Activated T-cell treated with anti-CD3 and anti-CD28 coated beads, Interleukin-2, amount 50 U/mL, for 4 hours (primary cell): ENCODE measurements around the gene GNAO1. TPM values are rescaled to one million over a fixed set of nuclear protein-coding genes. Genes with fewer than 3 reads are reported as not detected.

Experiments used
- ATAC-seq, 2 donors: fragments of 200-7000 bp; cut with Tn5 transposase; one replicate each; pipeline ENCODE4 v1.10.0; 2021
- DNase-seq: peaks from one replicate; pipeline ENCODE4 v3.0.0-alpha.2; 2020
- H3K27me3 Mint-ChIP-seq: one replicate; pipeline ENCODE4 v1.8.0; 2021; ENCODE audit warnings: low read depth, mixed read lengths
- H3K36me3 Mint-ChIP-seq: one replicate; pipeline ENCODE4 v1.8.0; 2022; ENCODE audit warnings: mixed read lengths; ENCODE audit not compliant: insufficient read depth
- H3K4me1 Mint-ChIP-seq: one replicate; pipeline ENCODE4 v1.8.0; 2021; ENCODE audit warnings: low read depth, mixed read lengths
- H3K4me3 Mint-ChIP-seq: one replicate; pipeline ENCODE4 v1.8.0; 2021; ENCODE audit warnings: mild to moderate bottlenecking, moderate library complexity, mixed read lengths
- H3K9me3 Mint-ChIP-seq: one replicate; pipeline ENCODE4 v1.8.0; 2021; ENCODE audit warnings: mixed read lengths
- total RNA-seq, 3 donors: library from RNA; stranded (reverse); gene quantifications; one replicate each; pipeline ENCODE4 v1.2.1, GENCODE V29; 2021

The GNAO1 gene
- total RNA-seq, 3 donors from 2014 or later, result 1.3 to 2.5 (median 2.1) TPM

GRCh38 chr16:56346131-56346890, 155.0 kb downstream of the GNAO1 start:
- Mint-ChIP-seq H3K4me3 (no peak overlapping the region), H3K27me3 (no peaks in the 10 kb centered on the region), H3K9me3 (no peaks in the 10 kb centered on the region), H3K4me1 (no peaks in the 10 kb centered on the region), H3K36me3 (no peaks in the 10 kb centered on the region)
- DNase-seq (no peak), ATAC-seq (no peak)

- no peaks in the 10 kb centered on the region for H3K36me3 Mint-ChIP-seq
- no peaks in the 10 kb centered on the region for H3K4me1 Mint-ChIP-seq
- no peaks in the 10 kb centered on the region for H3K27me3 Mint-ChIP-seq
- H3K9me3 Mint-ChIP-seq, result no peaks in the 10 kb centered on the region
- ATAC-seq (no peak), DNase-seq (no peak)
- no peak overlapping the region for H3K4me3 Mint-ChIP-seq
Observed at GRCh38 chr16:56347166-56347565, 155.9 kb downstream of the GNAO1 start.

GRCh38 chr16:56347670-56348069, 156.4 kb downstream of the GNAO1 start:
- Mint-ChIP-seq H3K27me3 (no peaks in the 10 kb centered on the region), H3K4me1 (no peaks in the 10 kb centered on the region), H3K9me3 (no peaks in the 10 kb centered on the region), H3K4me3 (no peak overlapping the region), H3K36me3 (no peaks in the 10 kb centered on the region)
- ATAC-seq (no peak), DNase-seq (no peak)

- no peaks in the 10 kb centered on the region for H3K36me3 Mint-ChIP-seq
- H3K4me3 Mint-ChIP-seq, result no peak overlapping the region
- no peaks in the 10 kb centered on the region for H3K9me3 Mint-ChIP-seq
- H3K27me3 Mint-ChIP-seq, result no peaks in the 10 kb centered on the region
- ATAC-seq (no peak), DNase-seq (no peak)
- H3K4me1 Mint-ChIP-seq, result no peaks in the 10 kb centered on the region
Observed at GRCh38 chr16:56348168-56349085, 157.1 kb downstream of the GNAO1 start.

GRCh38 chr16:56349086-56349415, 157.8 kb downstream of the GNAO1 start:
- no peaks in the 10 kb centered on the region for H3K4me1 Mint-ChIP-seq
- DNase-seq (no peak), ATAC-seq (no peak)
- no peaks in the 10 kb centered on the region for H3K9me3 Mint-ChIP-seq
- no peaks in the 10 kb centered on the region for H3K36me3 Mint-ChIP-seq
- no peak overlapping the region for H3K4me3 Mint-ChIP-seq
- H3K27me3 Mint-ChIP-seq, result no peaks in the 10 kb centered on the region

GRCh38 chr16:56349711-56350161, 158.4 kb downstream of the GNAO1 start:
- H3K27me3 Mint-ChIP-seq, result no peaks in the 10 kb centered on the region
- H3K36me3 Mint-ChIP-seq, result no peaks in the 10 kb centered on the region
- no peaks in the 10 kb centered on the region for H3K9me3 Mint-ChIP-seq
- H3K4me1 Mint-ChIP-seq, result no peaks in the 10 kb centered on the region
- ATAC-seq, result no peak
- H3K4me3 Mint-ChIP-seq, result no peak overlapping the region
- DNase-seq, result no peak

GRCh38 chr16:56350491-56351405, 159.5 kb downstream of the GNAO1 start:
- no peaks in the 10 kb centered on the region for H3K27me3 Mint-ChIP-seq
- H3K36me3 Mint-ChIP-seq, result no peaks in the 10 kb centered on the region
- DNase-seq (no peak), ATAC-seq (no peak)
- no peaks in the 10 kb centered on the region for H3K4me1 Mint-ChIP-seq
- H3K4me3 Mint-ChIP-seq, result no peak overlapping the region
- H3K9me3 Mint-ChIP-seq, result no peaks in the 10 kb centered on the region

- no peaks in the 10 kb centered on the region for H3K36me3 Mint-ChIP-seq
- H3K27me3 Mint-ChIP-seq, result no peaks in the 10 kb centered on the region
- no peak for ATAC-seq
- H3K9me3 Mint-ChIP-seq, result no peaks in the 10 kb centered on the region
- no peak for DNase-seq
- H3K4me3 Mint-ChIP-seq, result no peak overlapping the region
- peaks cover 5% of the 10 kb centered on the region for H3K4me1 Mint-ChIP-seq
Observed at GRCh38 chr16:56351481-56351880, 160.2 kb downstream of the GNAO1 start.

GRCh38 chr16:56352351-56353053, 161.2 kb downstream of the GNAO1 start:
- DNase-seq (peak; percentile 1), ATAC-seq (no peak)
- Mint-ChIP-seq H3K4me1 (peaks cover 15% of the 10 kb centered on the region), H3K36me3 (no peaks in the 10 kb centered on the region), H3K9me3 (no peaks in the 10 kb centered on the region), H3K4me3 (no peak overlapping the region), H3K27me3 (no peaks in the 10 kb centered on the region)

GRCh38 chr16:56353054-56353921, 162.0 kb downstream of the GNAO1 start:
- no peak for ATAC-seq
- H3K36me3 Mint-ChIP-seq, result no peaks in the 10 kb centered on the region
- H3K4me1 Mint-ChIP-seq, result peaks cover 16% of the 10 kb centered on the region
- H3K9me3 Mint-ChIP-seq, result no peaks in the 10 kb centered on the region
- H3K4me3 Mint-ChIP-seq, result no peak overlapping the region
- H3K27me3 Mint-ChIP-seq, result no peaks in the 10 kb centered on the region
- DNase-seq, result no peak

- ATAC-seq (no peak), DNase-seq (no peak)
- no peaks in the 10 kb centered on the region for H3K9me3 Mint-ChIP-seq
- H3K36me3 Mint-ChIP-seq, result no peaks in the 10 kb centered on the region
- peaks cover 18% of the 10 kb centered on the region for H3K4me1 Mint-ChIP-seq
- no peaks in the 10 kb centered on the region for H3K27me3 Mint-ChIP-seq
- H3K4me3 Mint-ChIP-seq, result no peak overlapping the region
Observed at GRCh38 chr16:56354016-56354415, 162.7 kb downstream of the GNAO1 start.

GRCh38 chr16:56354746-56355145, 163.5 kb downstream of the GNAO1 start:
- Mint-ChIP-seq H3K4me3 (no peak overlapping the region), H3K27me3 (no peaks in the 10 kb centered on the region), H3K36me3 (no peaks in the 10 kb centered on the region), H3K9me3 (no peaks in the 10 kb centered on the region), H3K4me1 (peaks cover 23% of the 10 kb centered on the region)
- no peak for ATAC-seq
- peak; percentile 1 for DNase-seq

- peaks cover 26% of the 10 kb centered on the region for H3K4me1 Mint-ChIP-seq
- no peaks in the 10 kb centered on the region for H3K9me3 Mint-ChIP-seq
- DNase-seq (no peak), ATAC-seq (no peak)
- no peak overlapping the region for H3K4me3 Mint-ChIP-seq
- no peaks in the 10 kb centered on the region for H3K27me3 Mint-ChIP-seq
- no peaks in the 10 kb centered on the region for H3K36me3 Mint-ChIP-seq
Observed at GRCh38 chr16:56355221-56355620, 163.9 kb downstream of the GNAO1 start.
